BLaER1 treated with 17β-estradiol and CSF1 and Interleukin-3, amounts not matched to agents 10 nM and 100 nM (cell line): Measurements from ENCODE around the gene GALR2.

Experiments used
- H3K27ac ChIP-seq, 11 experiments: shearing (Covaris generic); formaldehyde crosslinking; 2 replicates each; pipeline ENCODE4 v1.8.1; 2022
- H3K27me3 ChIP-seq, 11 experiments: shearing (Covaris generic); formaldehyde crosslinking; 2 replicates each; pipeline ENCODE4 v1.8.1; 2022
- H3K36me3 ChIP-seq, 11 experiments: shearing (Covaris generic); formaldehyde crosslinking; 2 replicates each; pipeline ENCODE4 v1.8.1; 2022
- H3K4me1 ChIP-seq, 10 experiments: shearing (Covaris generic); formaldehyde crosslinking; 2 replicates each; pipeline ENCODE4 v1.8.1; 2022
- H3K4me2 ChIP-seq, 11 experiments: shearing (Covaris generic); formaldehyde crosslinking; 2 replicates each; pipeline ENCODE4 v1.8.1; 2022
- H3K4me3 ChIP-seq, 10 experiments: shearing (Covaris generic); formaldehyde crosslinking; 2 replicates each; pipeline ENCODE4 v1.8.1; 2022
- H3K9ac ChIP-seq, 11 experiments: shearing (Covaris generic); formaldehyde crosslinking; 2 replicates each; pipeline ENCODE4 v1.8.1; 2022
- H3K9me3 ChIP-seq, 11 experiments: shearing (Covaris generic); formaldehyde crosslinking; replicated peaks in 1 of 11; 2 replicates each; pipeline ENCODE4 v1.8.1; 2022
- H4K20me1 ChIP-seq, 11 experiments: shearing (Covaris generic); formaldehyde crosslinking; 2 replicates each; pipeline ENCODE4 v1.8.1; 2022
- Cebpa-rat ChIP-seq, 11 experiments: shearing (Covaris generic); IDR thresholded peaks; 2 replicates each; pipeline ENCODE4 v1.8.1; 2022

GALR2 gene

GRCh38 chr17:76048025-76048605 is 26.5 kb upstream of the GALR2 start:
- peaks cover 96 to 100% (median 98%) of the 10 kb centered on the region in 11 experiments for H3K36me3 ChIP-seq
- no peak for TF ChIP-seq Cebpa-rat (IDR thresholded peaks at IDR 0.05)
- no peak overlapping the region for H3K4me3 ChIP-seq
- H3K4me1 ChIP-seq: peaks cover 0 to 39% (median 17%) of the 10 kb centered on the region in 10 experiments; a peak in 12 of 20 replicates
- H3K9me3 ChIP-seq: no peaks in the 10 kb centered on the region
- peak overlapping the region in 5 of 11 experiments; percentile 23 to 60 (median 40); a peak in 10 of 22 replicates for H3K4me2 ChIP-seq
- no peaks in the 10 kb centered on the region for H3K27me3 ChIP-seq
- H3K27ac ChIP-seq: no peak overlapping the region
- peak overlapping the region in 1 of 11 experiments; percentile 24; a peak in 2 of 22 replicates for H3K9ac ChIP-seq
- H4K20me1 ChIP-seq: peaks cover 7 to 64% (median 35%) of the 10 kb centered on the region in 11 experiments; a peak in 16 of 22 replicates

- peaks cover 0 to 45% (median 20%) of the 10 kb centered on the region in 10 experiments; a peak in 12 of 20 replicates for H3K4me1 ChIP-seq
- H3K4me2 ChIP-seq: peak overlapping the region in 5 of 11 experiments; percentile 23 to 60 (median 40); a peak in 9 of 22 replicates
- peaks cover 7 to 63% (median 35%) of the 10 kb centered on the region in 11 experiments; a peak in 16 of 22 replicates for H4K20me1 ChIP-seq
- H3K36me3 ChIP-seq: peaks cover 96 to 100% (median 98%) of the 10 kb centered on the region in 11 experiments
- no peak for TF ChIP-seq Cebpa-rat (IDR thresholded peaks at IDR 0.05)
- H3K9ac ChIP-seq: peak overlapping the region in 1 of 11 experiments; percentile 24; a peak in 1 of 22 replicates
- no peaks in the 10 kb centered on the region for H3K9me3 ChIP-seq
- H3K27me3 ChIP-seq: no peaks in the 10 kb centered on the region
- H3K4me3 ChIP-seq: no peak overlapping the region
- no peak overlapping the region; a peak in 1 of 22 replicates for H3K27ac ChIP-seq
Measured at GRCh38 chr17:76048711-76049110, 25.9 kb upstream of the GALR2 start.

- H3K36me3 ChIP-seq: peaks cover 96 to 100% (median 98%) of the 10 kb centered on the region in 11 experiments
- H3K9me3 ChIP-seq: no peaks in the 10 kb centered on the region
- no peak overlapping the region for H3K4me3 ChIP-seq
- no peak overlapping the region for H3K4me2 ChIP-seq
- H4K20me1 ChIP-seq: peaks cover 7 to 62% (median 35%) of the 10 kb centered on the region in 11 experiments; a peak in 16 of 22 replicates
- H3K9ac ChIP-seq: 0 out of 22 replicates have a peak overlapping the region, but pooled peaks of 1 of the 11 experiments have one; percentile 3
- no peaks in the 10 kb centered on the region for H3K27me3 ChIP-seq
- no peak overlapping the region; a peak in 1 of 22 replicates for H3K27ac ChIP-seq
- peaks cover 0 to 50% (median 22%) of the 10 kb centered on the region in 10 experiments; a peak in 12 of 20 replicates for H3K4me1 ChIP-seq
- TF ChIP-seq Cebpa-rat (IDR thresholded peaks at IDR 0.05): no peak
Measured at GRCh38 chr17:76049239-76049638, 25.3 kb upstream of the GALR2 start.

GRCh38 chr17:76049836-76050537 is 24.6 kb upstream of the GALR2 start:
- peak overlapping the region in 7 of 11 experiments; percentile 3 to 44 (median 16); a peak in 2 of 22 replicates for H3K9ac ChIP-seq
- H3K4me3 ChIP-seq: no peak overlapping the region
- H3K36me3 ChIP-seq: peaks cover 95 to 100% (median 98%) of the 10 kb centered on the region in 11 experiments
- peaks cover 0 to 54% (median 22%) of the 10 kb centered on the region in 10 experiments; a peak in 12 of 20 replicates for H3K4me1 ChIP-seq
- H3K4me2 ChIP-seq: peak overlapping the region in 2 of 11 experiments; percentile 2 to 21; a peak in 1 of 22 replicates
- H3K27ac ChIP-seq: peak overlapping the region in 2 of 11 experiments; percentile 9 to 16; a peak in 1 of 22 replicates
- H4K20me1 ChIP-seq: peaks cover 7 to 59% (median 35%) of the 10 kb centered on the region in 11 experiments; a peak in 16 of 22 replicates
- H3K27me3 ChIP-seq: no peaks in the 10 kb centered on the region
- no peaks in the 10 kb centered on the region for H3K9me3 ChIP-seq
- no peak for TF ChIP-seq Cebpa-rat (IDR thresholded peaks at IDR 0.05)

- peaks cover 95 to 100% (median 98%) of the 10 kb centered on the region in 11 experiments for H3K36me3 ChIP-seq
- peak overlapping the region in 5 of 11 experiments; percentile 1 to 44 (median 7); a peak in 2 of 22 replicates for H3K9ac ChIP-seq
Measured at GRCh38 chr17:76050538-76051467, 23.8 kb upstream of the GALR2 start.

GRCh38 chr17:76051561-76051960 is 23.0 kb upstream of the GALR2 start:
- Histone ChIP-seq H4K20me1 (peaks cover 7 to 65% (median 35%) of the 10 kb centered on the region in 11 experiments; a peak in 16 of 22 replicates), H3K4me3 (no peak overlapping the region), H3K9me3 (no peaks in the 10 kb centered on the region), H3K27me3 (no peaks in the 10 kb centered on the region), H3K4me1 (peaks cover 0 to 54% (median 22%) of the 10 kb centered on the region in 10 experiments; a peak in 12 of 20 replicates), H3K27ac (no peak overlapping the region), H3K36me3 (peaks cover 95 to 100% (median 98%) of the 10 kb centered on the region in 11 experiments), H3K9ac (peak overlapping the region in 1 of 11 experiments; percentile 3; a peak in 1 of 22 replicates), H3K4me2 (no peak overlapping the region)
- no peak for TF ChIP-seq Cebpa-rat (IDR thresholded peaks at IDR 0.05)

More at GRCh38 chr17:76050538-76051467, 23.8 kb upstream of the GALR2 start:
- TF ChIP-seq Cebpa-rat (IDR thresholded peaks at IDR 0.05): no peak
- no peaks in the 10 kb centered on the region for H3K27me3 ChIP-seq
- H3K4me1 ChIP-seq: peaks cover 0 to 54% (median 22%) of the 10 kb centered on the region in 10 experiments; a peak in 12 of 20 replicates
- no peak overlapping the region for H3K4me2 ChIP-seq
- H3K9me3 ChIP-seq: no peaks in the 10 kb centered on the region
- no peak overlapping the region for H3K4me3 ChIP-seq
- no peak overlapping the region for H3K27ac ChIP-seq
- H4K20me1 ChIP-seq: peaks cover 7 to 62% (median 35%) of the 10 kb centered on the region in 11 experiments; a peak in 16 of 22 replicates

GRCh38 chr17:76053246-76054111 is 21.1 kb upstream of the GALR2 start:
- H3K27ac ChIP-seq: peak overlapping the region in 2 of 11 experiments; percentile 15 to 53; a peak in 3 of 22 replicates

More at GRCh38 chr17:76053246-76054111, 21.1 kb upstream of the GALR2 start:
- Histone ChIP-seq H3K9ac (0 out of 22 replicates have a peak overlapping the region, but pooled peaks of 1 of the 11 experiments have one; percentile 3), H4K20me1 (peaks cover 1 to 55% (median 31%) of the 10 kb centered on the region in 11 experiments; a peak in 16 of 22 replicates), H3K27me3 (no peaks in the 10 kb centered on the region), H3K4me1 (peaks cover 0 to 42% (median 15%) of the 10 kb centered on the region in 10 experiments; a peak in 12 of 20 replicates), H3K36me3 (peaks cover 96 to 100% (median 98%) of the 10 kb centered on the region in 11 experiments), H3K9me3 (no peaks in the 10 kb centered on the region), H3K4me2 (peak overlapping the region in 3 of 11 experiments; percentile 20 to 50 (median 46); a peak in 5 of 22 replicates), H3K4me3 (no peak overlapping the region)
- no peak for TF ChIP-seq Cebpa-rat (IDR thresholded peaks at IDR 0.05)
